Measurements from ENCODE around the gene CAMTA1. TPM values are rescaled to one million over a fixed set of nuclear protein-coding genes. Genes with fewer than 3 reads are reported as not detected.

The CAMTA1 gene
- total RNA-seq, 1 donor: 71.6 TPM

- Histone ChIP-seq H3K4me3 (ENCODE audit: low read length) (no peak overlapping the region), H3K4me1 (ENCODE audit: insufficient read depth, low read length) (no peaks in the 10 kb centered on the region), H3K27me3 (ENCODE audit: insufficient read depth, low read length) (no peaks in the 10 kb centered on the region), H3K9me3 (ENCODE audit: low read depth, low read length) (no peaks in the 10 kb centered on the region)
These were observed 578.2 kb downstream of the CAMTA1 start for GRCh38 chr1:7363450-7363849.

GRCh38 chr1:7365706-7366105 lies 580.5 kb downstream of the CAMTA1 start:
- Histone ChIP-seq H3K4me3 (ENCODE audit: low read length) (no peak overlapping the region), H3K9me3 (ENCODE audit: low read depth, low read length) (no peaks in the 10 kb centered on the region), H3K27me3 (ENCODE audit: insufficient read depth, low read length) (no peaks in the 10 kb centered on the region), H3K4me1 (ENCODE audit: insufficient read depth, low read length) (no peaks in the 10 kb centered on the region)

GRCh38 chr1:7366286-7366954 lies 581.2 kb downstream of the CAMTA1 start:
- Histone ChIP-seq H3K27me3 (ENCODE audit: insufficient read depth, low read length) (no peaks in the 10 kb centered on the region), H3K4me1 (ENCODE audit: insufficient read depth, low read length) (no peaks in the 10 kb centered on the region), H3K4me3 (ENCODE audit: low read length) (no peak overlapping the region), H3K9me3 (ENCODE audit: low read depth, low read length) (no peaks in the 10 kb centered on the region)

- no peaks in the 10 kb centered on the region for H3K27me3 ChIP-seq (ENCODE audit: insufficient read depth, low read length)
- H3K9me3 ChIP-seq (ENCODE audit: low read depth, low read length): no peaks in the 10 kb centered on the region
- H3K4me3 ChIP-seq (ENCODE audit: low read length): no peak overlapping the region
- H3K4me1 ChIP-seq (ENCODE audit: insufficient read depth, low read length): no peaks in the 10 kb centered on the region
These were observed 581.9 kb downstream of the CAMTA1 start for GRCh38 chr1:7366955-7367665.

- H3K27me3 ChIP-seq (ENCODE audit: insufficient read depth, low read length): no peaks in the 10 kb centered on the region
- H3K4me3 ChIP-seq (ENCODE audit: low read length): no peak overlapping the region
- H3K9me3 ChIP-seq (ENCODE audit: low read depth, low read length): no peaks in the 10 kb centered on the region
- no peaks in the 10 kb centered on the region for H3K4me1 ChIP-seq (ENCODE audit: insufficient read depth, low read length)
These were observed 584.6 kb downstream of the CAMTA1 start for GRCh38 chr1:7369866-7370265.

- H3K27me3 ChIP-seq (ENCODE audit: insufficient read depth, low read length): no peaks in the 10 kb centered on the region
- no peaks in the 10 kb centered on the region for H3K4me1 ChIP-seq (ENCODE audit: insufficient read depth, low read length)
- no peaks in the 10 kb centered on the region for H3K9me3 ChIP-seq (ENCODE audit: low read depth, low read length)
- H3K4me3 ChIP-seq (ENCODE audit: low read length): no peak overlapping the region
These were observed 586.7 kb downstream of the CAMTA1 start for GRCh38 chr1:7371926-7372325.

GRCh38 chr1:7372477-7373120 lies 587.3 kb downstream of the CAMTA1 start:
- Histone ChIP-seq H3K9me3 (ENCODE audit: low read depth, low read length) (no peaks in the 10 kb centered on the region), H3K4me3 (ENCODE audit: low read length) (no peak overlapping the region), H3K27me3 (ENCODE audit: insufficient read depth, low read length) (no peaks in the 10 kb centered on the region), H3K4me1 (ENCODE audit: insufficient read depth, low read length) (no peaks in the 10 kb centered on the region)

- H3K4me1 ChIP-seq (ENCODE audit: insufficient read depth, low read length): no peaks in the 10 kb centered on the region
- no peaks in the 10 kb centered on the region for H3K27me3 ChIP-seq (ENCODE audit: insufficient read depth, low read length)
- no peak overlapping the region for H3K4me3 ChIP-seq (ENCODE audit: low read length)
- no peaks in the 10 kb centered on the region for H3K9me3 ChIP-seq (ENCODE audit: low read depth, low read length)
These were observed 588.0 kb downstream of the CAMTA1 start for GRCh38 chr1:7373251-7373650.

- no peak overlapping the region for H3K4me3 ChIP-seq (ENCODE audit: low read length)
- H3K9me3 ChIP-seq (ENCODE audit: low read depth, low read length): no peaks in the 10 kb centered on the region
- H3K27me3 ChIP-seq (ENCODE audit: insufficient read depth, low read length): no peaks in the 10 kb centered on the region
- H3K4me1 ChIP-seq (ENCODE audit: insufficient read depth, low read length): no peaks in the 10 kb centered on the region
These were observed 588.8 kb downstream of the CAMTA1 start for GRCh38 chr1:7373876-7374562.

- Histone ChIP-seq H3K4me3 (ENCODE audit: low read length) (no peak overlapping the region), H3K4me1 (ENCODE audit: insufficient read depth, low read length) (no peaks in the 10 kb centered on the region), H3K27me3 (ENCODE audit: insufficient read depth, low read length) (no peaks in the 10 kb centered on the region), H3K9me3 (ENCODE audit: low read depth, low read length) (no peaks in the 10 kb centered on the region)
These were observed 589.4 kb downstream of the CAMTA1 start for GRCh38 chr1:7374563-7375160.

- Histone ChIP-seq H3K4me3 (ENCODE audit: low read length) (no peak overlapping the region), H3K27me3 (ENCODE audit: insufficient read depth, low read length) (no peaks in the 10 kb centered on the region), H3K4me1 (ENCODE audit: insufficient read depth, low read length) (no peaks in the 10 kb centered on the region), H3K9me3 (ENCODE audit: low read depth, low read length) (no peaks in the 10 kb centered on the region)
These were observed 590.1 kb downstream of the CAMTA1 start for GRCh38 chr1:7375329-7375728.

GRCh38 chr1:7375781-7376660 lies 590.8 kb downstream of the CAMTA1 start:
- Histone ChIP-seq H3K4me3 (ENCODE audit: low read length) (no peak overlapping the region), H3K4me1 (ENCODE audit: insufficient read depth, low read length) (no peaks in the 10 kb centered on the region), H3K9me3 (ENCODE audit: low read depth, low read length) (no peaks in the 10 kb centered on the region), H3K27me3 (ENCODE audit: insufficient read depth, low read length) (no peaks in the 10 kb centered on the region)

GRCh38 chr1:7376676-7377075 lies 591.4 kb downstream of the CAMTA1 start:
- H3K27me3 ChIP-seq (ENCODE audit: insufficient read depth, low read length): no peaks in the 10 kb centered on the region
- no peak overlapping the region for H3K4me3 ChIP-seq (ENCODE audit: low read length)
- H3K9me3 ChIP-seq (ENCODE audit: low read depth, low read length): no peaks in the 10 kb centered on the region
- H3K4me1 ChIP-seq (ENCODE audit: insufficient read depth, low read length): no peaks in the 10 kb centered on the region
